K562 (cell line): ENCODE results near the gene LINGO3. TPM values are rescaled to one million over a fixed set of nuclear protein-coding genes. Genes with fewer than 3 reads are reported as not detected.

Source experiments
- CSDE1 ChIP-seq, 2 experiments: fragments of 450-650 bp; IDR thresholded peaks; 2 replicates each; pipeline ENCODE4 v1.6.1; 2016; ENCODE audit warnings: mild to moderate bottlenecking in 1 of 2
- ZBED1 ChIP-seq: IDR thresholded peaks from 2 replicates; pipeline ENCODE4 v1.6.1; 2014
- ZNF318 ChIP-seq, 2 experiments: fragments of 450-650 bp; IDR thresholded peaks; 2 replicates each; pipeline ENCODE4 v1.6.1; 2016; ENCODE audit warnings: mild to moderate bottlenecking in 2 of 2, borderline replicate concordance in 1 of 2, low read depth in 1 of 2, moderate library complexity in 1 of 2
- polyA plus RNA-seq, 8 experiments: library from polyadenylated mRNA; depleted of rRNA in 4 of 8; stranded (reverse) in 5 of 8; unstranded in 3 of 8; fragments of >200 nt; fragmentation: Nextera tagmentation in 2 of 8; fragmentation: Illumina TruSeq in 1 of 8; extraction: Ambion mirVana in 2 of 8; extraction: Trizol in 1 of 8; gene quantifications; 2 replicates each; pipeline versions ENCODE4 v1.2.1 to v1.2.3, GENCODE V29; 2011 to 2014; ENCODE audit warnings: inconsistent platforms in 1 of 8, missing spikeins in 1 of 8
- total RNA-seq, 7 experiments: library from RNA; depleted of rRNA in 6 of 7; stranded (reverse); fragments of >200 nt in 6 of 7; fragmentation: Illumina TruSeq in 2 of 7; extraction: Trizol in 2 of 7; gene quantifications; 2 replicates each; pipeline versions ENCODE4 v1.2.1 to v1.2.3, GENCODE V29; 2011 to 2021; ENCODE audit warnings: low replicate concordance in 1 of 7
- TF ChIP-seq, protein P1 (sequence below): sonication (generic); IDR thresholded peaks from 2 replicates; pipeline ENCODE4 v1.6.1; 2016

LINGO3 gene
- total and polyA plus RNA-seq, 9 of the 15 experiments (the other 6 are each of a cell fraction or from before 2014, with no cell fraction given), result 0.03 to 0.05 (median 0.03) TPM; not detected in 6

- TF ChIP-seq, protein P1, sequence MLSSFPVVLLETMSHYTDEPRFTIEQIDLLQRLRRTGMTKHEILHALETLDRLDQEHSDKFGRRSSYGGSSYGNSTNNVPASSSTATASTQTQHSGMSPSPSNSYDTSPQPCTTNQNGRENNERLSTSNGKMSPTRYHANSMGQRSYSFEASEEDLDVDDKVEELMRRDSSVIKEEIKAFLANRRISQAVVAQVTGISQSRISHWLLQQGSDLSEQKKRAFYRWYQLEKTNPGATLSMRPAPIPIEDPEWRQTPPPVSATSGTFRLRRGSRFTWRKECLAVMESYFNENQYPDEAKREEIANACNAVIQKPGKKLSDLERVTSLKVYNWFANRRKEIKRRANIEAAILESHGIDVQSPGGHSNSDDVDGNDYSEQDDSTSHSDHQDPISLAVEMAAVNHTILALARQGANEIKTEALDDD, result no peak
- TF ChIP-seq ZBED1 (no peak), CSDE1 (IDR thresholded peaks at IDR 0.05) (no peak), ZNF318 (IDR thresholded peaks at IDR 0.05; ENCODE audit: borderline replicate concordance in 1 of 2, low read depth in 1 of 2) (no peak)
These were observed 7.4 kb downstream of the LINGO3 start (continued) for GRCh38 chr19:2300533-2300932.
